WTC11 (cell line): Measurements from ENCODE around the gene ASS1.

Experiments used
- ATF3 ChIP-seq: sonication (generic); formaldehyde crosslinking; conservative IDR thresholded peaks from 2 replicates; pipeline ENCODE4 v1.8.1; 2022; ENCODE audit warnings: mild to moderate bottlenecking, missing genetic modification reagents
- CTCF ChIP-seq: fragments of 200-600 bp; IDR thresholded peaks from 2 replicates; pipeline ENCODE4 v1.8.0; 2022; ENCODE audit warnings: antibody characterized with exemption
- ZNF232 ChIP-seq: sonication (generic); formaldehyde crosslinking; IDR thresholded peaks from 2 replicates; pipeline ENCODE4 v1.8.0; 2022; ENCODE audit warnings: mild to moderate bottlenecking, missing genetic modification reagents
- TF ChIP-seq, protein P1 (sequence below): sonication (generic); formaldehyde crosslinking; IDR thresholded peaks from 2 replicates; pipeline ENCODE4 v1.8.1; 2023; ENCODE audit warnings: mild to moderate bottlenecking, moderate library complexity, missing genetic modification reagents
- TF ChIP-seq, protein P2 (sequence below): sonication (generic); formaldehyde crosslinking; IDR thresholded peaks from 2 replicates; pipeline ENCODE4 v1.8.1; 2023; ENCODE audit warnings: mild to moderate bottlenecking, missing genetic modification reagents, moderate library complexity

GRCh38 chr9:130422546-130422945 is 22.2 kb upstream of the ASS1 start:
- TF ChIP-seq, protein P1, sequence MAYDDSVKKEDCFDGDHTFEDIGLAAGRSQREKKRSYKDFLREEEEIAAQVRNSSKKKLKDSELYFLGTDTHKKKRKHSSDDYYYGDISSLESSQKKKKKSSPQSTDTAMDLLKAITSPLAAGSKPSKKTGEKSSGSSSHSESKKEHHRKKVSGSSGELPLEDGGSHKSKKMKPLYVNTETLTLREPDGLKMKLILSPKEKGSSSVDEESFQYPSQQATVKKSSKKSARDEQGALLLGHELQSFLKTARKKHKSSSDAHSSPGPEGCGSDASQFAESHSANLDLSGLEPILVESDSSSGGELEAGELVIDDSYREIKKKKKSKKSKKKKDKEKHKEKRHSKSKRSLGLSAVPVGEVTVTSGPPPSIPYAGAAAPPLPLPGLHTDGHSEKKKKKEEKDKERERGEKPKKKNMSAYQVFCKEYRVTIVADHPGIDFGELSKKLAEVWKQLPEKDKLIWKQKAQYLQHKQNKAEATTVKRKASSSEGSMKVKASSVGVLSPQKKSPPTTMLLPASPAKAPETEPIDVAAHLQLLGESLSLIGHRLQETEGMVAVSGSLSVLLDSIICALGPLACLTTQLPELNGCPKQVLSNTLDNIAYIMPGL (CRISPR knock-in tag), result no peak
- TF ChIP-seq CTCF (no peak), ZNF232 (CRISPR knock-in tag) (no peak), ATF3 (CRISPR knock-in tag) (no peak)
- TF ChIP-seq, protein P2, sequence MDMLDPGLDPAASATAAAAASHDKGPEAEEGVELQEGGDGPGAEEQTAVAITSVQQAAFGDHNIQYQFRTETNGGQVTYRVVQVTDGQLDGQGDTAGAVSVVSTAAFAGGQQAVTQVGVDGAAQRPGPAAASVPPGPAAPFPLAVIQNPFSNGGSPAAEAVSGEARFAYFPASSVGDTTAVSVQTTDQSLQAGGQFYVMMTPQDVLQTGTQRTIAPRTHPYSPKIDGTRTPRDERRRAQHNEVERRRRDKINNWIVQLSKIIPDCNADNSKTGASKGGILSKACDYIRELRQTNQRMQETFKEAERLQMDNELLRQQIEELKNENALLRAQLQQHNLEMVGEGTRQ (CRISPR knock-in tag), result no peak
